Erythroblast (primary cell): Measurements from ENCODE around the gene NOL4L.

Source experiments
- GATA1 ChIP-seq: IDR thresholded peaks from 2 replicates; pipeline ENCODE4 v1.6.1; 2011; ENCODE audit warnings: low read depth, mild to moderate bottlenecking, control low read depth, low read length, moderate library complexity
- POLR2A ChIP-seq: IDR thresholded peaks from 2 replicates; pipeline ENCODE4 v1.6.1; 2011; ENCODE audit warnings: mild to moderate bottlenecking, low read length

DNA sequence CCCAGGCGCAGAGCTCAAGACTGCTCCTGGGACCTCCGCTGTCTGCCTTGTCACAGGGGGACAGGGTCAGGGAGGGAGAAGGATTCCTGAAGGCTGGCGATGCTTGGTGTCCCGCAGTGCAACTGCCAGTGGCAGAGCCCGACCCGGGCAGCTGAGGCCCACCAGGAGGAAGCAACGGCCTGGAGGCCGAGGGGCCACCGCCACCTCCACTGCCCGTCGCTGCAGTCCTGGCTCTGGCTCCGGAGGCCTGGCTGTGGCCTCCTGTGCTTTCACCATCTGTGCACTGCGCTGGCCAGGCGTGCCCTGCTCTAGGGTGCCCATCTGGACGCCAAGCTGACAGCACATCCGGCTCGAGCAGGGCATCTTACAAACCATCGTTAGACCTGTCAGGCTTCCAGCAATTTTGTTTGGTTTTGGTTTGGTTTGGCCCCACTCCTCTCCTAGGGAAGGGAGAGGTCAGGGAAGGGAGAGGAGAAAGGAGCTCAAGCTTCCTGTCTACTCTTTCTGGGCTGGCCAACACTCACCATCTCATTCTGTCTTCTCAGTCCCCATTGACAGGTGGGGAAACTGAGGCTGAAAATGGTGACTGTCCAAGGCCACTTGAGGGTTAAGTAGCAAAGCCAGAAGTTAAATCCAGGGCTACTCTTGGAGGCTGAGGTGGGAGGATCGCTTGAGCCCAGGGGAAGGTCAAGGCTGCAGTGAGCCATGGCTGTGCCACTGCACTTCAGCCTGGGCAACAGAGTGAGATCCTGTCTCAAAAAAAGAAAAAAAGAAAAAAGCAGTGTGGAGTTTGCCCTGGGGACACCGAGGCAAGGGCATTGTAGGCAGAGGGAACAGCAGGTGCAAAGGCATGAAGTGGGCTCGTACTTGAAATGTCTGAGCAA lies 37.7 kb upstream of the NOL4L start:
- TF ChIP-seq POLR2A = no peak
- no peak for TF ChIP-seq GATA1
